GM12801 (cell line): ENCODE measurements around the gene TRIM45.

Experiments
- TF ChIP-seq, protein P1 (sequence below): IDR thresholded peaks from one replicate; pipeline ENCODE4 v1.5.1; 2011; ENCODE audit warnings: control low read depth; ENCODE audit not compliant: insufficient read length; ENCODE audit errors: extremely low read depth

TRIM45 gene, protein sequence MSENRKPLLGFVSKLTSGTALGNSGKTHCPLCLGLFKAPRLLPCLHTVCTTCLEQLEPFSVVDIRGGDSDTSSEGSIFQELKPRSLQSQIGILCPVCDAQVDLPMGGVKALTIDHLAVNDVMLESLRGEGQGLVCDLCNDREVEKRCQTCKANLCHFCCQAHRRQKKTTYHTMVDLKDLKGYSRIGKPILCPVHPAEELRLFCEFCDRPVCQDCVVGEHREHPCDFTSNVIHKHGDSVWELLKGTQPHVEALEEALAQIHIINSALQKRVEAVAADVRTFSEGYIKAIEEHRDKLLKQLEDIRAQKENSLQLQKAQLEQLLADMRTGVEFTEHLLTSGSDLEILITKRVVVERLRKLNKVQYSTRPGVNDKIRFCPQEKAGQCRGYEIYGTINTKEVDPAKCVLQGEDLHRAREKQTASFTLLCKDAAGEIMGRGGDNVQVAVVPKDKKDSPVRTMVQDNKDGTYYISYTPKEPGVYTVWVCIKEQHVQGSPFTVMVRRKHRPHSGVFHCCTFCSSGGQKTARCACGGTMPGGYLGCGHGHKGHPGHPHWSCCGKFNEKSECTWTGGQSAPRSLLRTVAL

DNA sequence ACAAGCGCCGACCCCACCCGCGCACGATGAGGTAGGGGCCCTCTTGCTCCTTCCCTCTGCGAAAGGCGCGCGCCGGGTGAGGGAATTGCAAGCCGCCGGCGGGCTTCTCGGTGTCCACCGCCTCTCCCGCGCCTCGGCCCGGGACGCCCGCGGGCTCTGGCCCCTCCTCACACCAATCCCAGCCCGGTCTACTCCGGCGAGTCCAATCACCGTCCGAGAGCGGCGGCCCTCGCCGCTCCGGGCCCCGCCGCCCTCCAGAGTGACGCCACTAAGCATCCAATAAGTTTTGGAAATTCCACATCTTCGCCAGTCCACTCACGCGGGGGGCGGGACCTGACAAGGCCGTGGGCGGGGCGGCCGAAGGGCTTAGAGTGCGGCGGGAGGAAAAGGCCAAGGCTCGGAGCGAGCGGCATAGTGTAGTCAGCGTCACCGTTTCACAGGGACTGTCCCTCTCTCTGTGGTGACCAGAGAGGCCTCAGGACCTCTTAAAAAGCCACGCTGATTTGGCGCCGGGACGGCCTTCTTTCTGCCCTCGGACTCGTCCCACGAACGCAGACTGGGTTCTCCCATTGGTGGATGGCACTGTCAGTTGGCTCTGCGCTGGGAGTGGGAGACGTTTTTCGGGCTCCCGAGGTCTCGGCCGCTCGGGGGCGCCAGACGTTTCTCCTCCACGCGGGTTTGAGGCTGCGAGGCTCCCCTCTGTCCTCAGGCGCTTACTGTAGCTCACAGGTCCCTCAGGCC lies at the start of gene TRIM45:
TSS of gene TRIM45 (minus strand) at position 161 of the 741 bp plus-strand sequence. CDS start 548 bp downstream, outside the sequence.
- TF ChIP-seq, protein P1, sequence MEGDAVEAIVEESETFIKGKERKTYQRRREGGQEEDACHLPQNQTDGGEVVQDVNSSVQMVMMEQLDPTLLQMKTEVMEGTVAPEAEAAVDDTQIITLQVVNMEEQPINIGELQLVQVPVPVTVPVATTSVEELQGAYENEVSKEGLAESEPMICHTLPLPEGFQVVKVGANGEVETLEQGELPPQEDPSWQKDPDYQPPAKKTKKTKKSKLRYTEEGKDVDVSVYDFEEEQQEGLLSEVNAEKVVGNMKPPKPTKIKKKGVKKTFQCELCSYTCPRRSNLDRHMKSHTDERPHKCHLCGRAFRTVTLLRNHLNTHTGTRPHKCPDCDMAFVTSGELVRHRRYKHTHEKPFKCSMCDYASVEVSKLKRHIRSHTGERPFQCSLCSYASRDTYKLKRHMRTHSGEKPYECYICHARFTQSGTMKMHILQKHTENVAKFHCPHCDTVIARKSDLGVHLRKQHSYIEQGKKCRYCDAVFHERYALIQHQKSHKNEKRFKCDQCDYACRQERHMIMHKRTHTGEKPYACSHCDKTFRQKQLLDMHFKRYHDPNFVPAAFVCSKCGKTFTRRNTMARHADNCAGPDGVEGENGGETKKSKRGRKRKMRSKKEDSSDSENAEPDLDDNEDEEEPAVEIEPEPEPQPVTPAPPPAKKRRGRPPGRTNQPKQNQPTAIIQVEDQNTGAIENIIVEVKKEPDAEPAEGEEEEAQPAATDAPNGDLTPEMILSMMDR = no peak

DNA sequence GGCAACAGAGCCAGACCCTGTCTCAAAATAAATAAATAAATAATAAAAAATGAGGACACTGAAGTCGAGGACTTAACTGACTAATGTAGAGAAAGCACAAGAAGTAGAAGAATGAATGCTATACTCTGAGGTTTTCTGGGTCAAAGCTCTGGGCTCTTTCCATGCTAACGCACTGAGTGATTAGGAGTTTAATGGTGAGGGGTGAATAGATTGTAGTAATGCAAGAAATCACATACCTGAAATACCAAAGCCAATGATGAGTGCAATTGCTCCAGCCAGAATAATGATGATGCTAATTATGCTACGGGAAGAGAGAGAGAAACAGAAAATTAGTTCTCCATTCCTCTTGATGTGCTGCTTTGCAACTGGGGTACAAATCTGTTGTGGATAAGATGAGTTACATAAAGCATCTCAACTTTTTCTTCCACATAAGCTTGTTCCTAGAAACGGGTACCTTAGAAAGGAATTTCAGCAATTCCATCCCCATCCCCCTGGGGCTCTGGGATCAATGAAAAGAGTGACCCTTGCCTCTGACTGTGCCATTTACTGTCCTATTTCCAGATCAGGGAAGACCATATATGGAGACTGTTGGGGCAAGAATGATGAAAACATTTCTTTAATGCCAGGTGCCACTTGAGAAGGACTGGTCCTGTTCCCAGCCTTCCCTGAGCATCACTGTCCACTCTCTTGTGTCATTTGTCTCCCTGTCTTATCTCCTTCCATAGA lies 48.5 kb upstream of the TRIM45 start:
- TF ChIP-seq, protein P1 = no peak

DNA sequence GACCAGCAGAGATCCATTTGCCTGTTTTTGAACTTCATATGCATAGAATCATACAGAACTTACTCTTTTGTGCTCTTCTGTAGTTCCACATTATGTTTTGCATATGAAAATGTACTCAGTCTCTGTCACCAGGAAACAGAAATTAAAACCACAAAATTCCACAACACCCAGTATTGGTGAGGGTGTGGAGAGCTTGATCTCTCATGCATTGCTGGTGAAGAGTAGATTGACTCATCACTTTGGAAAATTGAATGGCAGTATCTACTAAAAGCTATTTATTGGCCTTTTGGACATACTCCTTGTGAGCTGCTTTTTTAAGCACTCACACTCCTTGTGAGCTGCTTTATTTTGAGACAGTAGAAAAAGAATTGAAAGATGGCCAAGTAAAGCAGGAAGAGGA lies 45.9 kb upstream of the TRIM45 start:
- TF ChIP-seq, protein P1 = no peak

DNA sequence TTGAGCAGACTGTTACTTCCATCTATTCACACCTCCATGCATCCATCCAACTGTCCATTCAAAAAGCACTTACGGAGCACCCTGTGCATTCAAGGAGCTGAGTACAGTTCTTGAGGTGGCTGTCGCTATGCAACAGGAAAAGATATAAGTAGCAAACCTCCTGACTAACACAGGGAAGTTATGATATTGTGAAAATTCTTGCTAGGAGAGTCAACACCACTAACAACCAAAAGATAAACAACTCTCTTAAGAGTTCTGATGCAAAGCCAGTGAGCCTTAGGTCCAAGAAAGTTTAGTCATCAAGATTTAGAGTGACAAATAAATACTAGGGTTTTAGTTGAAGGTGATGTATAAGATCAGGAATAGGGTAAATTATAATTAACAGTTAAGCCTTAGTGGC lies 44.5 kb upstream of the TRIM45 start:
- TF ChIP-seq, protein P1 = no peak

DNA sequence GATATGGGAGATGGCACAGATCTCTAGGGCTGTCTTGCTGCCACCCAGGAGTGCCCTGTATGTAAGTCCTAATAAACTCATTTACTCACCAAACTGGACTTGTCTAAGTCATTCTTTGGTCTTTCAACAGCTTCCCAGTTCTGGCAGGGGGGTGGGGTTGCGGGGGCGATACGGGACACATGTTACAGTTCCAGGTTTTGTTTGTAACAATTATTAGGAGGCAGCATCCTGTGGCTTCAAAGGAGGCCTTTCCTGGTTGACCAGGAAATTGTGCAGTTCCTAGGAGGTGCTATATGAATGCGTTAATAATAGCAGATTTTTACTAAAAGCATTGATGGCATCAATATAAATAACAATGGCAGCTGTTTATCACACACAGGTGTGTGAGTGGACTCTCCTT lies 42.7 kb upstream of the TRIM45 start:
- TF ChIP-seq, protein P1 = no peak

DNA sequence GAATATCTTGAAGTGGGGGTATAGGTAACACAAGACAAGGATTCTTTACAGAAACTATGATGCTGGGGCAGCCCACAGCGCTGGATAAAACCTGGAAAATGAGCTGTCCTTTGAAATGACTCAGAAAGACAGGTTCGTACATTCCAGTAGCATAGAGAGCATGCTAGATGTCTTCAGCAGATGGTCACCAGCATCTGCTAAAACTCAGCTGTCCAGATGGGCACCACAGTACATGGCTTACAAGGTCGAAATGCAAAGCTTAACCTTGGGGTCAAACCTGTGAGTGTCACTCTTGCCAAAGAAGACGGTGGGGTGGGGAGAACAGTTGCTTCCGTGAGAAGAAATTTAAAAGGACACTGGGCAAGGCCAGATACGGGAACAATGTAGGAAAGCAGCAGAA lies 41.3 kb upstream of the TRIM45 start:
- TF ChIP-seq, protein P1 = no peak

DNA sequence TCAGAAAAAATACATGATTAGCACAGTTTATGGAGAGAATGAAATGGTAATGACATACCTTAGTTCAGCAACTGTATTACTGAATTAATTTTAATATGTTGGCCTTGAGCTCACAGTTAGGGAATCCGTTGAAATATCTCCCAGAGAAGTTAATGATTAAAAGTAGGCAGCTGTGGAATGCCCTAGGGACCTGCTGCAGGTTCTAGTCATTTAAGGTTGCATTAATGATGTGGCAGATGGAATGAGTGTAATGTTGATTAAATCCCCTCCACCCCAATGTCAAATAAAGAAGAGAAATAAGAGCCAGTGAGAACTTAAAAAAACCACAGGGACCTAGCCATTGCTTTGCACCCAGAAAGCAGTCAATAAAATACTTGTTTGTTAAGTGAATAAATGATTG lies 40.3 kb upstream of the TRIM45 start:
- TF ChIP-seq, protein P1 = no peak
